Spleen (tissue), 7 donors: ENCODE results near the gene TEX29.

Experiments used
- POLR2A ChIP-seq, 3 donors: fragments of 450-650 bp; IDR thresholded peaks; one replicate each; pipeline ENCODE4 v1.5.1; 2017; ENCODE audit warnings: antibody characterized with exemption in 3 of 3, mild to moderate bottlenecking in 1 of 3
- POLR2AphosphoS5 ChIP-seq, 3 donors: sonication (generic); formaldehyde crosslinking; IDR thresholded peaks; one replicate each; pipeline ENCODE4 v1.5.1; 2017; ENCODE audit warnings: antibody characterized with exemption in 3 of 3
- TF ChIP-seq, protein P1 (sequence below), 11 experiments: fragments of 200-600 bp in 7 of 11; fragments of 450-650 bp in 4 of 11; sonication (generic) in 4 of 11; IDR thresholded peaks in 8 of 11; conservative IDR thresholded peaks in 3 of 11; 1 replicate in 7 of 11; 2 replicates in 4 of 11; pipeline versions ENCODE4 v1.4.0 to v1.8.0; 2016 to 2021; ENCODE audit warnings: antibody characterized with exemption in 11 of 11, inconsistent platforms in 4 of 11, mild to moderate bottlenecking in 1 of 11
- donor health status: DM: no; HTN: no; CAD: no; lungs with moderate emphysema.
- donor health status: DM: no; HTN: no; CAD: no.
- donor health status: DM: no; HTN: no; CAD: no.

DNA sequence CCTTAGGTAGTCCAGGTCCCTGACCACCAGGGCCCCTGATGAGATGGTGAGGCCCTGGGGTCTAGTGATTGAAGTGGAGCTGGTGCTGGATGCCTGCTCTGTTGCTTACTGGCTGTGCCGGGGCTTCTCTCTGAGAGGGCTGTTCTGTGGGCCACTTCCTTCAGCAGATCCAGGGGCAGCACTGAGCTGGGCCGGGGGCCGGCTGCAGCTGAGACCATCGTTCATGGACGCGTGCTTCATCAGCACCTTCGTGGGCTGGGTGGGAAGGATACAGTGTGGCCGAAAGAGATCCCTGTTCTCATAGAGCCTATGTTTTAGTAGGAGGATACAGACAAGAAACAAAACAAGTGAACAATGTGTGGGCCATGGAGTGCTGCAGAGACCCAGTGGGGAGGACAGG lies 33.2 kb upstream of the TEX29 start:
- TF ChIP-seq, protein P1, sequence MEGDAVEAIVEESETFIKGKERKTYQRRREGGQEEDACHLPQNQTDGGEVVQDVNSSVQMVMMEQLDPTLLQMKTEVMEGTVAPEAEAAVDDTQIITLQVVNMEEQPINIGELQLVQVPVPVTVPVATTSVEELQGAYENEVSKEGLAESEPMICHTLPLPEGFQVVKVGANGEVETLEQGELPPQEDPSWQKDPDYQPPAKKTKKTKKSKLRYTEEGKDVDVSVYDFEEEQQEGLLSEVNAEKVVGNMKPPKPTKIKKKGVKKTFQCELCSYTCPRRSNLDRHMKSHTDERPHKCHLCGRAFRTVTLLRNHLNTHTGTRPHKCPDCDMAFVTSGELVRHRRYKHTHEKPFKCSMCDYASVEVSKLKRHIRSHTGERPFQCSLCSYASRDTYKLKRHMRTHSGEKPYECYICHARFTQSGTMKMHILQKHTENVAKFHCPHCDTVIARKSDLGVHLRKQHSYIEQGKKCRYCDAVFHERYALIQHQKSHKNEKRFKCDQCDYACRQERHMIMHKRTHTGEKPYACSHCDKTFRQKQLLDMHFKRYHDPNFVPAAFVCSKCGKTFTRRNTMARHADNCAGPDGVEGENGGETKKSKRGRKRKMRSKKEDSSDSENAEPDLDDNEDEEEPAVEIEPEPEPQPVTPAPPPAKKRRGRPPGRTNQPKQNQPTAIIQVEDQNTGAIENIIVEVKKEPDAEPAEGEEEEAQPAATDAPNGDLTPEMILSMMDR (IDR thresholded peaks at IDR 0.05 in 8 of 11, conservative IDR thresholded peaks at IDR 0.05 in 3 of 11): no peak
- TF ChIP-seq POLR2AphosphoS5 (IDR thresholded peaks at IDR 0.05) (no peak), POLR2A (IDR thresholded peaks at IDR 0.05) (no peak)
